HG03045 (cell line): ENCODE data around the gene BCL11B.

Experiments used
- ATAC-seq: cut with Tn5 transposase; IDR thresholded peaks from one replicate; pipeline ENCODE4 v1.9.1; 2021; ENCODE audit warnings: mild to moderate bottlenecking, moderate library complexity; ENCODE audit not compliant: unreplicated experiment

Gene BCL11B

GRCh38 chr14:99271951-99272631, at the start of gene BCL11B:
Gene BCL11B, minus strand, starts transcription at chr14:99272197. Its CDS starts 979 bp downstream, at chr14:99271218.
- ATAC-seq: no peak

- ATAC-seq: no peak
Observed at GRCh38 chr14:99321236-99321925, 49.4 kb upstream of the BCL11B start.

DNA sequence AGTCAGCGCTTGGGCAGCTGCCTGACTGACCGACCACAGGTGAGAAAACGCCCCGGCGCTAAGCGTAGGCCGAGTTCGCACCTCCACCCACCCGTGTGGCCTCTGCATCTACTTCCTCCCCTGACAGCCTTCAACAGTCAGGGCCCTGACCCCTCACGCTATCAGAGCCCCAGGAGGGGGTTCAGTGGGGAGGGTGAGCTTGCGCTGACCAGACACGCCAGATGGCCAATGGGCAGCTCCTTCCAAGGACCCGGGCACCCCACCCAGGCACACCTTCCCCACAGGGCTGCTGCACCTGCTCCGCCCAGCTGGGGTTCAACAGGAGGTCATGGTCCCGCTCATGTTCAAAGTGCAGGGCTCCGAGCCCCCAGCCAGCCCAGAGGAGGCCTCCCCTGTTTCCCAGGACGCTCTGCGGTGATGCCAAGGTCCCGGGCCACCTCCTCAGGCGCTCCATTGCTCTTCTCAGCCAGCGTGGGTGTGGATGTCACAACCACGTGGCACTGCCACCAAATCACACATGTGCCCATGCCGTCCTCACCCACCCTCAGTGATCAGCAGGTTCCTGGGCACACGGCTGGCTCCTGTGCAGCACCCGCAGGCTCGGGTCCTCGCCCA, 48.7 kb upstream of the BCL11B start:
- no peak for ATAC-seq

GRCh38 chr14:99320105-99320572, 48.1 kb upstream of the BCL11B start:
- peak; percentile 47 for ATAC-seq

DNA sequence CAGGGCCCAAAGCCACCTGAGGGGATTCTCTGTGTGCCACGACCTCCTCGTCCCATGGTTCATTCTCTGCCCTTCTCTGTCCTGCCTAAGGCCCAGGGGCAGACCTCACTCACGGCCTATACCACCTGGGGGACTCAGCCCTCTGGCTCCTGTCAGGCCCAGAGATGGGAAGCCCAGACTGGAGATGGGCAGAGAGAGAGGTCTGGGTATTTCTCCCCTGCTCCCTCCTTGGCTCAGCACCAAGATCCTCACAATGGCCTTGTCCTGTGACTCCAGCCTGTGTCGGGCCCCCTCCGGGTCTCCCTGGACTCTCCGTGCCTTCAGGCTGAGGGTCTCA, 46.9 kb upstream of the BCL11B start:
- no peak for ATAC-seq

GRCh38 chr14:99318091-99318958, 46.3 kb upstream of the BCL11B start:
- no peak for ATAC-seq

DNA sequence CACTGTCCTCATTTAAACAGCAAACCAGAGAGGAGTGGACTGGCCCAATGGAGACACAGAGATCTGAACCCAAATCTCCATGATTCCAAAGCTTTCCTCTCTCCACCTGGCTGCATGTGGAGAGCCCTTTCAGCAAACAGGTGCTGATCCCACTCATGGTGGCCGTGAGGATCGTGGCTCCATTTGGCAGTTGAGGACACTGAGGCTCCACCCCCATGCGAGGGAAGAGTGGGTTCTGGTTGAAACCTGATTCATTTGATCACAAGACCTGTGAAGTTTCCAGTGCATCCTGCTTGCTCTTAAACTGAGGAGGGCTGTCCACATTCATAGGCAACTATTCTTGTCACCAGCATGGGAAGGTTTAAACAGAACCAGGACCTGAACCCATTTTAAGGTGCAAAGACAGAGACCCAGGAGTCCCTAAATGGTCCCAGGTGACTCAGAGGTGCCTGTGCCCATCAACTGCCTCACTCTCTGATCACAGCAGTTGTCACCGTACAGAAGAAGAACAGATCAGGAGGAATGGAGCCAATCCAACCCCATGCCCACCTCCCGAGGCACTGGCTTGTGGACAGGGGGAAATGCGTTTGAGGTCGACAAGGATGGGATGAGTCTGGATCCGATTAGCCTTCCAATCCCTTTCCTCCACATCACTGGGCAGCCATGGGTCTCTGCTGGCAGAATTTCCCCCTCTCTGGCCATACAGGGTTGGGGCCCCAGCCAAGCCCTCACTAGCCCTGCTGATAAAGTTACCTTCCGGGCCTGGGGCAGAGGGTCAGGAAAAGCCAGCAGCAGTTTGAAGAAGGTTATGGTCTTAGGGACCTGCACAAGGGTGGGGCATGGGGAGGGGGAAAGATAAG, 45.5 kb upstream of the BCL11B start:
- ATAC-seq: no peak

DNA sequence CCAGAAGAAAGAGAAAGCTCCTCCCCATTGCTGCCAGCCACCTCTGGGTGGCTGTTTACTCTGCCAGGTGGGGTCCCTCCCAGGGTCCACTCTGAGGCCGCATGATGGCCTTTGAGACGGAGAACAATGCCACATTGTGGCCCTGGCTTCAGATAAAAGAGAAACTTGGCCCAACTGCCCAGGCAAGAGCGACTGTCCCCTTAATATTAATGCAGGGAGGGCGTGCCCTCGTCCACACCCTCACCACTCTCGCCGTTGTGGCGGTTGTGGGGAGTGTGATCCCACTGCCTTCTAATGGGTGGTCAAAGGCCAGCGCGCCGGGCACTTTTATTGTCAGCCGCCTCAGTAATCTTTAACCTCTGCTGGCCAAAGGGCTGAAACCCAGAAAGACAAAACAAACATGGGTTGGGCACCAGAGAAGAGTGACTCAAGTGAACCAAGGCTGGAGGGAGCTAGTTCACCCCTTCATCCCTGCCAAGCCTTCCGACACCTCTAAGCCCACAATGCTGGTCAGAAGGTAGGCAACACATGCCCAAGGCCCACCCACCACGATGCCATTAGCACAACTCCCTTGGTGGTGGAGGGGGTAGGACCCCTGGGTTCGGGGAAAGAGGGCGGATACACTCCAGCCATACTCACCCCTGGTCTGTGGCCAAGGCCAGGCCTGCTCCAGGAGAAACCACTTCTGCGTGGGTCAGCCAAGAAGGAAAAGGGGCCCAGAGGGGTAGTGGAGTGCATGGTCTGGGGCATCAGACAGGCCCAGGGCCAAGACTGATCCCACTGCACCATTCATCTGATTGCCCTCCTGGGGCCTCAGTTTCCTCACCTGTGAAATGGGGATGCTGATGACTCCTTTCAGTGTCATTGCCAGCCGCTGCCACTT, 44.5 kb upstream of the BCL11B start:
- no peak for ATAC-seq

GRCh38 chr14:99315197-99315596, 43.2 kb upstream of the BCL11B start:
- no peak for ATAC-seq

GRCh38 chr14:99314623-99315022, 42.6 kb upstream of the BCL11B start:
- ATAC-seq: no peak

DNA sequence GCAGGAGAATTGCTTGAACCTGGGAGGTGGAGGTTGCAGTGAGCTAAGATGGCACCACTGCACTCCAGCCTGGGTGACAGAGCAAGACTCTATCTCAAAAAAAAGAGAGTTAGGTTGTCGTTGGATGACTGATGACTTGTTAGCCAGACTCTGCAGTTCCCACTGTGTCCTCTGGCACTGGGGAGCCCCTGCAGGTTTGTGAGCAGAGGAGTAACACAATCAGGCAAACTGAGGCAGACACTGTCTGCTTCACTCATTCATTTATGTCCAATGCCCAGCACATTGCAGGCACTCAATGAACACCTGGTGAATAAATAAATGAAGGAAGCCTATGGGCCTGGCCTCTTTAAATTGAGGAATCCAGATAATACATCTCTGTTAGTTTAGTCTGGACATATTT, 41.2 kb upstream of the BCL11B start:
- ATAC-seq: no peak

DNA sequence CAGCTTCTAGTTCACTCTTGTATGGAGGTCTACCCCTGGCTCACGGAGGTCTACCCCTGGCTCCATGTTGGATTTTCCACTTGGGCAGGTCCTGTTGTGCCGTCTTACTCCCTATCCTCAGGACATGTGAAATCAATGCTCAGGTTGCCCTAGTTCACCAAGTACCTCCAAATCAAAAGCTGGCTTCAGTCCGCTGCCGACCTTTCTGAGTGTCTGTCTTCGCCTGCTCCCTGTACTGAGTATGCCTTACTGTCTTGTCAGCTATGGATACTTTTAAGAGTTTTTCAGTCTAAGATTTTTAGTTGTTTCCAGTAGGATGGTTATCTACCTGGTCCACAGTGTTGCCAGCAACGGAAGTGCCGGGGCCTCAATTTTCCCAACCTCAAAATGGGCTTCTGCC, 40.1 kb upstream of the BCL11B start:
- ATAC-seq: no peak

DNA sequence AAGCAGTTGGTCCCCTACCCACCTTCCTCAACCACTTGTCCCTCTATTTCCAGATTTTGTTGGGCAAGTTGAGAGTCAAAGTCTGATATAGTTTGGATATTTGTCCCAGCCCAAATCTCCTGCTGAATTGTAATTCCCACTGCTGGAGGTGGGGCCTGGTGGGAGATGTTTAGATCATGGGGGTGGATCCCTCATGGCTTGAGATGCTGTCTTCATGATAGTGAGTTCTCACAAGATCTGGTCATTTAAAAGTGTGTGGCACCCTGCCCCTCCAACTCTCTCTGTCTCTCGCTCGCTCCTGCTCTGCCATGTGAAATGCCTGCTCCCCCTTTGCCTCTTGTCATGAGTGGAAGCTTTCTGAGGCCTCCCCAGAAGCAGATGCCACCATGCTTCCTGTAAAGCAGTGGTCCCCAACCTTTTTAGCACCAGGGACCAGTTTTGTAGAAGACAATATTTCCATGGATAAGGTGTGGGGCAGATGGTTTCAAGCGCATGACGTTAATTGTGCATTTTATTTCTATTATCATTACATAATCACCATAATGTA, 37.3 kb upstream of the BCL11B start:
- no peak for ATAC-seq

GRCh38 chr14:99304208-99304607, 32.2 kb upstream of the BCL11B start:
- ATAC-seq: no peak

DNA sequence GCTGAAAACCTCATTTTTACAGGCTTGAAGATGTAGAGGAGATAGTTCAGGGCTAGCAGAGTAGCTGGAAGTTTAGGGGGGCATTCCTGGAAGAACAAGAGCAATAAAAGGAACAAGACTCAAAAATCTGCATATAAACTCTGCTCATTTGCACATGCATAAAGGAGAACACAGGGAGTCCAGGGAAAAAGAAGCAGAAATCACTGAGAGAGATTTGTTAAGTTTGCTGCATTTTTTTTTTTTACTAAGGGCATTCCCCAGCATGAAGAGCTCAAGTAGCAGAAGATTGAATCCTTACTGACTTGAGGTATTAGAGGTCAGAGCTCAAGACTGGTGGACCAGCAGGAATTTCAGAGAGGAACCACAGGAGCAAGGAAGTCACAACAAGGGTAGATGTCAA, 28.2 kb upstream of the BCL11B start:
- no peak for ATAC-seq

GRCh38 chr14:99296517-99296916, 24.5 kb upstream of the BCL11B start:
- no peak for ATAC-seq

GRCh38 chr14:99289394-99290189, 17.6 kb upstream of the BCL11B start:
- ATAC-seq: no peak

DNA sequence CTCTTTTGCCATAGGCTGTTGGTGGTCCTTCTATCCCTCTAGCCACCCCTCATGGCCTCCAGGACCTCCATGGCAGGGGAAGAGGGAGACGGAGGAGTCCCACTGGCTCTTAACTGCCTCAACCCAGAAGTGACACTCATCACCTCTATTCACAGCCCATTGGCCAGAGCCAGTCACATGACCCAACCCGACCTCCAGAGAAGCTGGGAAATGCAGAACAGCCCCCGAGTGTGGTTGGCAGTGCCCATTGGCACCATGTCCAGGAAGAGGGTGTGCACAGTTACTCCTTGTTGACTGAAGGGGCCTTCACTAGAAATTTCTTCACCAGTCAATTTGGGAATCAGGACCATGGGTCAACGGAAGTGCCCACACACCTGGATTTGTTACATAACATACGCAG, 17.0 kb upstream of the BCL11B start:
- no peak for ATAC-seq
